ENCODE measurements around the gene SEMA3F.
A peak's percentile ranks its signal among the peaks of the same experiment; 100 is the strongest.
"Not testable (repeated sequence)": the region's sequence is repeated elsewhere in the genome, so short reads cannot be mapped to it uniquely, and the experiment has no call there.

The SEMA3F gene

DNA sequence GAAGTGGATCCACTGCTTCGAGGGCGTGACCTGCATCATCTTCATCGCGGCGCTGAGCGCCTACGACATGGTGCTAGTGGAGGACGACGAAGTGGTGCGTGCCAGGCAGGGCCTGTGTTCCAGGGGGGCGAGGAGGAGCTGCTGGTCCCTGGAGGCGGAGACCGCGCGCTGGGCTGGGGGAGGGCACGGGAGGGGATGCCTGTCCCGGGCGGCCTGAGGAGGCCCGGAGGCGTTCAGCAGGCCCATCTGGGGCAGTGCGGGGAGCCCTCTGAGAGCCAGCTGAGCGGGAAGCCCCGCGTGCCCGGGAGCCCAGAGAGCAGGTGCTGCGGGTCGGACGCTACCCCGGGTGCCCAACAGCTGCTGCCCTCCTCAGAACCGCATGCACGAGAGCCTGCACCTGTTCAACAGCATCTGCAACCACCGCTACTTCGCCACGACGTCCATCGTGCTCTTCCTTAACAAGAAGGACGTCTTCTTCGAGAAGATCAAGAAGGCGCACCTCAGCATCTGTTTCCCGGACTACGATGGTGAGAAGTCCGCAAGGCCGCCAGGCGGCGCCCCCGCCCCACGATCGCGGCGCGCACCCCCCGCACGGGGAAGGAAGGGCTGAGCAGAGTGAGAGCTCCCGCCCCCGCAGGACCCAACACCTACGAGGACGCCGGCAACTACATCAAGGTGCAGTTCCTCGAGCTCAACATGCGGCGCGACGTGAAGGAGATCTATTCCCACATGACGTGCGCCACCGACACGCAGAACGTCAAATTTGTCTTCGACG is 39.2 kb downstream of the SEMA3F start:
- peak; percentile 37 for DNase-seq

GRCh38 chr3:50194903-50195500 is 39.9 kb downstream of the SEMA3F start:
- DNase-seq, result no peak

- no peak for DNase-seq
These were observed 40.6 kb downstream of the SEMA3F start for GRCh38 chr3:50195501-50196252.

GRCh38 chr3:50196253-50196801 is 41.2 kb downstream of the SEMA3F start:
- no peak for DNase-seq

DNA sequence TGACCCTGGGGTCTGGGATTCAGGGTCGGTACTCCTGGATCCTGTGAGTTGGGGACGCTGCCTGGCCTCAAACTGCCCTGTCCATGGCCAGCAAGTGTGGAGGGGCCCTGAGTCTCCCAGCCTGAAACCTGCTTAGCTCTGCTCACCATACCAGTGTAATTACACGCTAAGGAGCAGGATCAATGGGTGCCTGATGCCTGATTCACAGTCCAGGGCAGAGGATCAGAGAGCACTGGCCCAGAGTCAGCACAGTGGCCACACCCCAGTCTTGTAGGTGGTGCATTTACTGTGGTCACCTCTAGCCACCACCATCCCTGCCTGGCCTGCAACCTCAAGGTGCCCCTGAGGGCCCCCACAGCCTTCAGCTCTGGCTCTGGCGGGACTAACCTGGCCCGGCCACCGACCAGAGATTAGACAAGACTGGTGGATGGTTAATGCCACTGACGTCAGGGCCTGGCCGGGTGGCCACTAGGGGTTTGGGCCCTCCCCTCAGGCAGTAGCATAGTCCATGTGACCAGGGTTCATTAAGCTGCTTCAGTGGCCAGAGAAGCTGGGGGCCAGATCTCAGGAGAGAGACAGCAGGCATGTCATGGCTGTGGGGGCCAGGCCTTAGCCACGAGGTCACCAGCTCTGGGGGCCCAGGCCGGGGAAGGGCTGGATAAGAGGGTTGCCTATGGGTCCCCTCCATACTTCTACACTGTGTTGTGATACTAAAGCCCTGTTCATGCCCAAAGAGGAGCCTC is 46.6 kb downstream of the SEMA3F start:
- no peak for DNase-seq

GRCh38 chr3:50202353-50203112 is 47.4 kb downstream of the SEMA3F start:
- DNase-seq, result no peak

DNA sequence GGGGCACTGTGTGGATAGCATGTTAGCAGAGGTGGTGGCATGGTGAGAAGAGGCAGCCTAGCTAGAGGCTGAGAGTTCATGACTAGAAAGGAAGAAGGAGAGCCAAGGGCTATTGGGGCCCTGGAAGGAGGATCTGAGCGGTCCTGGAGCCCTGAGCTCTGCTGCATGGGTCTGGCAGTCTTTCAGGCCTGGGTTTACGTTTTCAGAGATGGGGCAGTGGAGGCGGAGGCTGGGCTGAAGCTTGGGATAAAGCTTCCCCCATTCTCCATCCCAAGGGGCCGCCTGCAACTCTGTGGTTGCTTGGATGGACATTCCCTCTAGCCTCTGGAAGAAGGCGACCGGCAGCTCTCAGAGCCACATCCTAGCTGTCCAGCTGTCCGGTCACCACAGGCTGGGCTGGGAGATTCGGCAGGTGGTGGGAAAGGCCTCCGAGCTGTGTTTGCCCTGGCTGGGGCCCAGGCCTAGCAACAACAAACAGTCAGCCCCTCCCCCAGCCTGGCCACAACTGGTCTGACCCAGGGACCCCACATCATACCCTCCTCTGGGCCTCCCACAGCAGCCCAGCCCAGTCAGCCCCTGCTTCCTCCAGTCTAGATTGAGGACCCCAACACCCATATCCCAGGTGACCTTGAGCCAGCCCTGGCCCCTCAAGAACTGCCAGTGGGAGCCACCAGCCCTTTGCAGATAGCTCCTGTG is 48.1 kb downstream of the SEMA3F start:
- no peak for DNase-seq

- no peak for DNase-seq
These were observed 49.0 kb downstream of the SEMA3F start for GRCh38 chr3:50203809-50204803.

- DNase-seq, result no peak
These were observed 49.8 kb downstream of the SEMA3F start, which contains the start of gene SLC38A3 for GRCh38 chr3:50204804-50205412. Gene SLC38A3 (plus strand): TSS chr3:50205271. CDS start chr3:50214200, 8,929 bp downstream.

DNA sequence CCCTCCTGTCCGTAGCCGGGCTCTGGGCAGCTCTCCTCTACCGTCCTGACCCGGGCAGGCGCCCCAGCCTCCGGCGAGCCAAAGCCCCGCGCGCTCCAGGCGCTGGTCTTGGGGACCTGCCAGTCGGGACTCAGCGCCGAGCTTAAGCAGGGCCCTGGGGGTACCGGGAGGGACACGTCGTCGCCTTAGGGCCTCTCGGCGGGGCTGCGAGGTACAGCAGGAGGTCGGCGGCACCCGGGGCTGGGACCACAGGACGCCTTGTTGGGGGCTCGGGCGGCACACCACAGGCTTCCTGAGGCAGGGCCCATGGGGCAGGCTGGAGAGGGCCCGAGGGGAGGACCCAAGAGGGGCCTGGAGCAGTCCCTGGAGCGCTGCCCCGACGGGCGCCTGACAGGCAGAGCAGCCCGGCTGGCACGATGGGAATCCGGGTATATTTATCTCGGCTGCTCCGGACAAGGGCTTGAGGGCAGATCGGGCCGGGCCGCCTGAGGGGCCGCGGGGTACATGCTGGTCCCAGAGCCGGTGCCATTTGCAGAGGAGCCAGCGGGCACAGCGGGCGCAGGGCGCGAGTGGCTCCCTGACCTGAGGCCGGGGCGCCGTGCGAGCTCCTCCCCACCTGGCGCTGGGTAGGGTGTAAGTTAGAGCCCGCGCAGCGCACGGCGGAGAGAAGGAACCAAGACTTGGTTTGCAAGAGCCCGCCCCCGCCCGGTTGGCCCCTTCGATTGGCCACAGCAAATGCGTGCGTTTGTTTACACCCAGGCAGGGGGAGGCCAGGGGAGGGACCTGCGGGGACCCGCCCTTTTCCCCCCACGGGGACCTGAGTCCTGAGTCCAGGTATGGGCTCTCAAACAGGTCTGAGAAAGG is 50.5 kb downstream of the SEMA3F start:
- no peak for DNase-seq

- no peak for DNase-seq
These were observed 52.4 kb downstream of the SEMA3F start for GRCh38 chr3:50207359-50208042.

DNA sequence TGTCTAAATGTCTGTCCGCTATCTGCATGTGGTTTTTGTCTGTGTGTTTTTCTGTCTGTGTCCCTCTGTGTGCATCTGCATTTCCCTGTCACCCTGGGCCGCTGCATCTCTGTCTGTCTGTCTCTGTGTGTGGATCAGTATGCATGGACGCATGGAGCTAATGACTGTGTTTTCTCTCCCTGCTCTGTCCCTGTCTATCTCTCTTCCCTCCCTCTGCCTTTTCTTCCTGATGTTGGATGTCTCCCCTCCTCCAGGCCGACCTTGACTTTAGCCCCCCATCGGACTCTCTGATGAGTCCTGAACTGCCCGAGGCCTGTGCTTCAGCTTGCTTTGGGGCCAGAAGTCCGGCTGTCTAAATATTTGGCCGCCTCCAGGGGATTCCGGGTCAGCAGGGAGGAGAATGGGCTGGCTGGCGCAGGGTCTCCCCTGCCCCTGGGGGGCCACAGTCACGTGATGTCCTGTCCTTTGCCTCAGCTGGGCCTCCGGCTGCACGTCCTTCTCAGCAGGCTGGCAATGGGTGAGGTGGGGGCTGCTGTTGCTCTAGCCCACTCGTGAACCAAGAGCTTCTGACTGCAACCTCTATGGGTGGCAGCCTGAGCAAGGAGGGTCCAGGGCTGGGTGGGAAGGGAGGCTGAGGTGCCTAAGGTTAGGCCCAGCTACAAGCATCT is 53.7 kb downstream of the SEMA3F start:
- no peak for DNase-seq

GRCh38 chr3:50210176-50210509 is 55.0 kb downstream of the SEMA3F start:
- no peak for DNase-seq

GRCh38 chr3:50210510-50211367 is 55.6 kb downstream of the SEMA3F start:
- DNase-seq, result no peak

DNA sequence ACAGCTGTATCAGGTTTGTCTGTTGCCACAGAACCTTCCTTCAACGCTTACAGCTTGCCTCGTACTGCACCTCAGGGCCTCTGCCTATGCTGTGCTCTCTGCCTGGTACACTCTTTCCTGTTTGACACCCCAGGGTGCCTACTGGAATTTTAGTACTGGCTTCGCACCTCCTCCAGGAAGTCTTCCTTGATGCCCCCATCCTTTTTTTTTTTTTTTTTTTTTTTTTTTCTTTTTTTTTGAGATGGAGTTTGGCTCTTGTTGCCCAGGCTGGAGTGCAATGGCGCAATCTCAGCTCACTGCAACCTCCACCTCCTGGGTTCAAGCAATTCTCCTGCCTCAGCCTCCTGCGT is 56.2 kb downstream of the SEMA3F start:
- not testable (repeated sequence) for DNase-seq

DNA sequence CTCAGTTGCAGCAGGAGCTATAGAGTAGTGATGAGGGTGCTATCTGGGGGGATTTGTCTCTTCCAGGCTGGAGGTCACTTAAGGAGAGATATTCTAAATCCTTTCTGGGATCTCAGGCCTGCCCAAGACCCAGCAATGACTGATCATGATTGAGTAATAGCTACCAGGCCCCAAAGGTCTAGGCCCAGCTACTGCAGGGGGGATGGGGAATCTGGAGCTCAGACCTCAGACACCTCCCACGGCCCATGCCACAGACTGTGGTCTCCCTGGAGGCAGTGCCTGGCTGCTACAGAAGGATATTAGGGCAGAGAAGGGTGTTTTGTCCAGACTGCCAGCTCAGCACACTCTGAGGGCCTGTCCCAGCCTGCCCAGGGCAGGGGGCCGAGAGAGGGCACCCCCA is 56.8 kb downstream of the SEMA3F start:
- peak; percentile 67 for DNase-seq

DNA sequence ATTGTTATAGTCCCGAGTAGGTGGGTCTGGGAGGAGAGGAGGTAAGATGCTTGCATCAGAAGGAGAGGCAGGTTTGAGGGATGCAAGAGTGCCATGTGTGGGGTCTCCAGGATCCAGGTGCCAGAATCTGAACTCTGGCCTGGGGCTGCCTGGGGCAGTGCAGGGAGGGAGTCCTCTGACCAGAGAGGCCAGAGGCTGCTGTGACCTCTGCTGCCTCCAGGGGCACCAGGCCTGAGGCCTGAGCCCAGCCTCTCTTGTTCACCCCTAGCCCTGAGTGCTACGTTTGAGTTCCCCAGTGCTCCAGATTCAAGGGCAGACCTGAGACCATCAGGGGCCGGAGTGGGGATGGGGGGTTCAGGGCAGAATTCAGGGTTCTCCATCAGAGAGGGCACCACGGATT is 57.4 kb downstream of the SEMA3F start:
- no peak for DNase-seq

Measured in kidney glomerular epithelial cell (primary cell).